WTC11 (cell line): ENCODE data around the gene MYLK.

ENCODE experiments used
- CTCF ChIP-seq: fragments of 200-600 bp; IDR thresholded peaks from 2 replicates; pipeline ENCODE4 v1.8.0; 2022; ENCODE audit warnings: antibody characterized with exemption
- NFE2L1 ChIP-seq: sonication (generic); formaldehyde crosslinking; IDR thresholded peaks from 2 replicates; pipeline ENCODE4 v1.8.1; 2023; ENCODE audit warnings: missing genetic modification reagents

- no peak for TF ChIP-seq CTCF
- TF ChIP-seq NFE2L1, result no peak
Measured at GRCh38 chr3:123660141-123660675, 223.9 kb downstream of the MYLK start.
